ENCODE data around the gene MGLL. TPM values are rescaled to one million over a fixed set of nuclear protein-coding genes. Genes with fewer than 3 reads are reported as not detected.

MGLL gene
- total RNA-seq, 2 experiments from 2014 or later = 3.4 to 5.0 TPM

- Mint-ChIP-seq H3K4me3 (no peak overlapping the region), H3K4me1 (peaks cover 4% of the 10 kb centered on the region), H3K27ac (no peak overlapping the region), H3K9me3 (ENCODE audit: low read depth) (no peaks in the 10 kb centered on the region), H3K27me3 (peaks cover 10% of the 10 kb centered on the region), H3K36me3 (no peaks in the 10 kb centered on the region)
- CTCF ChIA-PET = no interaction called here
- ATAC-seq (no peak), DNase-seq (no peak)
Observed at GRCh38 chr3:127730171-127730570, 92.1 kb downstream of the MGLL start.

GRCh38 chr3:127729556-127730056 lies 92.7 kb downstream of the MGLL start:
- DNase-seq = no peak
- H3K9me3 Mint-ChIP-seq (ENCODE audit: low read depth) = no peaks in the 10 kb centered on the region
- no peak for ATAC-seq
- H3K4me1 Mint-ChIP-seq = peaks cover under 1% of the 10 kb centered on the region
- no peaks in the 10 kb centered on the region for H3K36me3 Mint-ChIP-seq
- CTCF ChIA-PET = no interaction called here
- H3K4me3 Mint-ChIP-seq = no peak overlapping the region
- no peak overlapping the region for H3K27ac Mint-ChIP-seq
- H3K27me3 Mint-ChIP-seq = peaks cover 7% of the 10 kb centered on the region

GRCh38 chr3:127728417-127729015 lies 93.8 kb downstream of the MGLL start:
- Mint-ChIP-seq H3K27ac (no peak overlapping the region), H3K4me3 (no peak overlapping the region), H3K36me3 (no peaks in the 10 kb centered on the region), H3K9me3 (ENCODE audit: low read depth) (no peaks in the 10 kb centered on the region), H3K4me1 (no peaks in the 10 kb centered on the region), H3K27me3 (peaks cover 4% of the 10 kb centered on the region)
- CTCF ChIA-PET = no interaction called here
- ATAC-seq (no peak), DNase-seq (no peak)

- no peak for ATAC-seq
- Mint-ChIP-seq H3K4me1 (no peaks in the 10 kb centered on the region), H3K36me3 (no peaks in the 10 kb centered on the region), H3K4me3 (no peak overlapping the region), H3K9me3 (ENCODE audit: low read depth) (no peaks in the 10 kb centered on the region), H3K27ac (no peak overlapping the region), H3K27me3 (peaks cover 4% of the 10 kb centered on the region)
- CTCF ChIA-PET = no interaction called here
- no peak for DNase-seq
Observed at GRCh38 chr3:127726894-127727293, 95.4 kb downstream of the MGLL start.

GRCh38 chr3:127723011-127723567 lies 99.2 kb downstream of the MGLL start:
- no peak for ATAC-seq
- no peaks in the 10 kb centered on the region for H3K9me3 Mint-ChIP-seq (ENCODE audit: low read depth)
- CTCF ChIA-PET = no interaction called here

GRCh38 chr3:127722091-127722784 lies 100.1 kb downstream of the MGLL start:
- no peaks in the 10 kb centered on the region for H3K9me3 Mint-ChIP-seq (ENCODE audit: low read depth)
- H3K4me3 Mint-ChIP-seq = no peak overlapping the region
- DNase-seq = no peak
- CTCF ChIA-PET = no interaction called here
- H3K4me1 Mint-ChIP-seq = no peaks in the 10 kb centered on the region
- ATAC-seq = no peak
- H3K27ac Mint-ChIP-seq = no peak overlapping the region
- no peaks in the 10 kb centered on the region for H3K36me3 Mint-ChIP-seq
- peaks cover 2% of the 10 kb centered on the region for H3K27me3 Mint-ChIP-seq

More at GRCh38 chr3:127723011-127723567, 99.2 kb downstream of the MGLL start:
- Mint-ChIP-seq H3K36me3 (no peaks in the 10 kb centered on the region), H3K27me3 (peaks cover 2% of the 10 kb centered on the region), H3K4me3 (no peak overlapping the region), H3K27ac (no peak overlapping the region), H3K4me1 (no peaks in the 10 kb centered on the region)
- no peak for DNase-seq

- H3K4me3 Mint-ChIP-seq = no peak overlapping the region
- H3K4me1 Mint-ChIP-seq = no peaks in the 10 kb centered on the region
- H3K36me3 Mint-ChIP-seq = no peaks in the 10 kb centered on the region
- no peak overlapping the region for H3K27ac Mint-ChIP-seq
- CTCF ChIA-PET = no interaction called here
- ATAC-seq (no peak), DNase-seq (no peak)
- H3K9me3 Mint-ChIP-seq (ENCODE audit: low read depth) = no peaks in the 10 kb centered on the region
- H3K27me3 Mint-ChIP-seq = peaks cover 2% of the 10 kb centered on the region
Observed at GRCh38 chr3:127720985-127721935, 101.1 kb downstream of the MGLL start.

GRCh38 chr3:127720161-127720823 lies 102.0 kb downstream of the MGLL start:
- no peak for ATAC-seq
- H3K27me3 Mint-ChIP-seq = peaks cover 1% of the 10 kb centered on the region
- H3K9me3 Mint-ChIP-seq (ENCODE audit: low read depth) = no peaks in the 10 kb centered on the region
- no peaks in the 10 kb centered on the region for H3K4me1 Mint-ChIP-seq
- no peaks in the 10 kb centered on the region for H3K36me3 Mint-ChIP-seq
- DNase-seq = no peak
- CTCF ChIA-PET = no interaction called here
- no peak overlapping the region for H3K4me3 Mint-ChIP-seq
- no peak overlapping the region for H3K27ac Mint-ChIP-seq

- no peak overlapping the region for H3K27ac Mint-ChIP-seq
- CTCF ChIA-PET = no interaction called here
- no peaks in the 10 kb centered on the region for H3K36me3 Mint-ChIP-seq
- DNase-seq (no peak), ATAC-seq (no peak)
- no peaks in the 10 kb centered on the region for H3K9me3 Mint-ChIP-seq (ENCODE audit: low read depth)
- H3K4me3 Mint-ChIP-seq = no peak overlapping the region
- H3K4me1 Mint-ChIP-seq = no peaks in the 10 kb centered on the region
- H3K27me3 Mint-ChIP-seq = no peaks in the 10 kb centered on the region
Observed at GRCh38 chr3:127719369-127719768, 102.9 kb downstream of the MGLL start.

- CTCF ChIA-PET = interaction anchor here (1.7 kb wide), 1 partner anchor 20 kb away, joined by 4 read pairs; no protein-coding TSS in a partner anchor
Observed at GRCh38 chr3:127718916-127719290, 103.4 kb downstream of the MGLL start.

GRCh38 chr3:127718245-127718915 lies 103.9 kb downstream of the MGLL start:
- Mint-ChIP-seq H3K27ac (no peak overlapping the region), H3K4me3 (no peak overlapping the region), H3K4me1 (no peaks in the 10 kb centered on the region), H3K9me3 (ENCODE audit: low read depth) (no peaks in the 10 kb centered on the region), H3K36me3 (no peaks in the 10 kb centered on the region), H3K27me3 (no peaks in the 10 kb centered on the region)
- CTCF ChIA-PET = interaction anchor here (1.7 kb wide), 1 partner anchor 21 kb away, joined by 4 read pairs; no protein-coding TSS in a partner anchor
- DNase-seq (no peak), ATAC-seq (no peak)

More at GRCh38 chr3:127718916-127719290, 103.4 kb downstream of the MGLL start:
- no peak overlapping the region for H3K4me3 Mint-ChIP-seq
- ATAC-seq = no peak
- no peaks in the 10 kb centered on the region for H3K36me3 Mint-ChIP-seq
- no peak for DNase-seq
- no peaks in the 10 kb centered on the region for H3K27me3 Mint-ChIP-seq
- no peaks in the 10 kb centered on the region for H3K4me1 Mint-ChIP-seq
- no peak overlapping the region for H3K27ac Mint-ChIP-seq
- H3K9me3 Mint-ChIP-seq (ENCODE audit: low read depth) = no peaks in the 10 kb centered on the region

GRCh38 chr3:127717357-127718244 lies 104.7 kb downstream of the MGLL start:
- no peak for ATAC-seq
- DNase-seq = no peak
- Mint-ChIP-seq H3K27me3 (no peaks in the 10 kb centered on the region), H3K4me1 (no peaks in the 10 kb centered on the region), H3K36me3 (no peaks in the 10 kb centered on the region), H3K9me3 (ENCODE audit: low read depth) (no peaks in the 10 kb centered on the region), H3K27ac (no peak overlapping the region), H3K4me3 (no peak overlapping the region)
- CTCF ChIA-PET = interaction anchor here (1.7 kb wide), 1 partner anchor 21 kb away, joined by 4 read pairs; no protein-coding TSS in a partner anchor
